Type B pancreatic cell (in vitro differentiated cells): ENCODE measurements around the gene PLPPR5. TPM values are rescaled to one million over a fixed set of nuclear protein-coding genes. Genes with fewer than 3 reads are reported as not detected.
"Not testable (repeated sequence)": the region's sequence is repeated elsewhere in the genome, so short reads cannot be mapped to it uniquely, and the experiment has no call there.

Experiments used
- DNase-seq: peaks from one replicate; pipeline ENCODE4 v3.0.0; 2021; ENCODE audit warnings: mixed read lengths; ENCODE audit not compliant: unreplicated experiment; ENCODE audit errors: extremely low spot score
- H3K27ac Mint-ChIP-seq: 2 replicates; pipeline ENCODE4 v1.8.0; 2021; ENCODE audit warnings: mild to moderate bottlenecking, mixed read lengths
- H3K27me3 Mint-ChIP-seq: 2 replicates; pipeline ENCODE4 v1.8.0; 2021; ENCODE audit warnings: mixed read lengths
- H3K36me3 Mint-ChIP-seq: 2 replicates; pipeline ENCODE4 v1.8.0; 2021; ENCODE audit warnings: mixed read lengths
- H3K4me1 Mint-ChIP-seq: one replicate; pipeline ENCODE4 v1.8.0; 2021; ENCODE audit warnings: mixed read lengths; ENCODE audit not compliant: unreplicated experiment
- H3K4me3 Mint-ChIP-seq: 2 replicates; pipeline ENCODE4 v1.8.0; 2021; ENCODE audit warnings: mild to moderate bottlenecking, mixed read lengths
- H3K9me3 Mint-ChIP-seq: 2 replicates; pipeline ENCODE4 v1.8.0; 2021; ENCODE audit warnings: mixed read lengths
- long read RNA-seq: library from polyadenylated mRNA; unstranded; transcript quantifications from one replicate; pipeline ENCODE4 v2.0.0, GENCODE V29; 2020
- total RNA-seq: library from RNA; stranded (reverse); gene quantifications from 2 replicates; pipeline ENCODE4 v1.2.1, GENCODE V29; 2021; ENCODE audit warnings: low replicate concordance
- TF ChIP-seq, protein P1 (sequence below): fragments of 200-600 bp; sonication (generic); conservative IDR thresholded peaks from 2 replicates; pipeline ENCODE4 v1.5.0; 2021; ENCODE audit warnings: antibody characterized with exemption, mild to moderate bottlenecking

The PLPPR5 gene
- total RNA-seq: 5.9 and 7.1 TPM in 2 replicates
- long read RNA-seq, full-length matches to known transcripts: 10 of 16 reads
- long read RNA-seq, partial matches to known transcripts: 1 of 16 reads
- long read RNA-seq, other reads (novel, unspliced or antisense): 5 of 16 reads

DNA sequence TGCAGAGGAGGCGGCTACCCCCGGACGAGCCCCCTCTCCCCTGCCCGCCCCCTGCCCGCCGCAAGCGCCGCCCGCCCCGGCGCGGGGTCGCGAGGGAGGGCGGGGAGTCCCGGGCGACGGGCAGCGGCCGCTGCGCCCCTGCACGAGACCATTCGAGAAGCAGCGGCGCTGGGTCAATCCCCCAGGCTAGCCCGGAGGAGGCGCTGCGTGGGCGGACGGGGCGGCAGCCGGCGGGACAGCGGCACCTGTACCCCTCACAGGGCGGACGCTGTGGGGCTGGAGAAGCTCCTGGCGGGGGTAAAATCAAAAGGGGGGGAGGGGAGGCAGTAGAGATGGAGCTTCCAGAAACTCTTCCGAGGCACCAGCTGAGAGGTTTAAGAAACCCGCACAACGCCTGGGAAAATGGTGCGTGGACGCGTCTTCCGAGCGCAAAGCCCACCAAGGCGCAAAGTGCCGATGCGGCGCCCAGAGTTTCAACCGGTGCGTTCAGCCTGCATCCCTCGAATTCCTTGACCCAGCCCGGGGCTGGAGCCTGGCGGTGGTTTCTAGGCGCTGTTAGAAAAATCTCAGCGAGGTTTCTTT is at the start of gene PLPPR5:
Gene PLPPR5, minus strand, starts transcription at position 1 of the 582 bp plus-strand sequence. CDS start 190 bp downstream, outside the sequence.
- peak; percentile 71 for DNase-seq
- no peaks in the 10 kb centered on the region for H3K36me3 Mint-ChIP-seq
- H3K4me3 Mint-ChIP-seq: peak within 1 kb of the TSS; percentile 84
- H3K9me3 Mint-ChIP-seq: no peaks in the 10 kb centered on the region
- peaks cover 83% of the 10 kb centered on the region for H3K27me3 Mint-ChIP-seq
- TF ChIP-seq, protein P1, sequence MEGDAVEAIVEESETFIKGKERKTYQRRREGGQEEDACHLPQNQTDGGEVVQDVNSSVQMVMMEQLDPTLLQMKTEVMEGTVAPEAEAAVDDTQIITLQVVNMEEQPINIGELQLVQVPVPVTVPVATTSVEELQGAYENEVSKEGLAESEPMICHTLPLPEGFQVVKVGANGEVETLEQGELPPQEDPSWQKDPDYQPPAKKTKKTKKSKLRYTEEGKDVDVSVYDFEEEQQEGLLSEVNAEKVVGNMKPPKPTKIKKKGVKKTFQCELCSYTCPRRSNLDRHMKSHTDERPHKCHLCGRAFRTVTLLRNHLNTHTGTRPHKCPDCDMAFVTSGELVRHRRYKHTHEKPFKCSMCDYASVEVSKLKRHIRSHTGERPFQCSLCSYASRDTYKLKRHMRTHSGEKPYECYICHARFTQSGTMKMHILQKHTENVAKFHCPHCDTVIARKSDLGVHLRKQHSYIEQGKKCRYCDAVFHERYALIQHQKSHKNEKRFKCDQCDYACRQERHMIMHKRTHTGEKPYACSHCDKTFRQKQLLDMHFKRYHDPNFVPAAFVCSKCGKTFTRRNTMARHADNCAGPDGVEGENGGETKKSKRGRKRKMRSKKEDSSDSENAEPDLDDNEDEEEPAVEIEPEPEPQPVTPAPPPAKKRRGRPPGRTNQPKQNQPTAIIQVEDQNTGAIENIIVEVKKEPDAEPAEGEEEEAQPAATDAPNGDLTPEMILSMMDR: no peak
- peaks cover 4% of the 10 kb centered on the region for H3K4me1 Mint-ChIP-seq
- no peak within 1 kb of the TSS for H3K27ac Mint-ChIP-seq

DNA sequence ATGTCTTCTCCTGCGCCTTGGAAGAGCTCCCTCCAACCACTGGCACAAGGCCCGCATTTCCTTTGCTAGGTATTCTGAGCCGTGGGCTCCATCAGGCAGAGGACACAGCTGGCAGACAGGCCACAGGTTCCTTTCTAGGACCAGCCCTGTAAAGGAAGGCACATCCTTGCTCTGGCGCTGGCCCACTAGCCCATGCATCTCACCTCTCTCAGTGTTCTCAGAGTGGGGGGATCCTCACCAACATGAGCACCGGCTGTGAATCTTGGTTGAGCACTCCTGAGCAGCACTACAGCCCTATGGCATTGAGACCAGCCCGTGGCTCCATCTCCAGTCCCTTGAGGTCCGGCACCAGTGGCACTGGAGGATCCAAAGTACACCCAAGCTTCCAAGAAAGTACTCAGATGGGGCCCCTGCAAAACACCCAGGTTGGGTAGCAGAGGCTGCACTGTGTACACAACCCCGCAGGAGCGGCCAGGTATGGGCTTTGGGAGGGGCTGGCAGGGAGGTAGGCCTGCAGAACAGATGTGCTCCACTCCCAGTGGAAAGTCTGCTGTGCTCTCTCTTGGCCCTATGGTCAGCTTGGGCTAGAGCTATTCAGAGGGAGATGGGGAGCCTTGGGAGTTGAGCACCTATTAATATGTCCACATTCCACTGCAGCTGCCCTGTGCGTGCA is 47.1 kb upstream of the PLPPR5 start:
- Mint-ChIP-seq H3K27me3 (no peaks in the 10 kb centered on the region), H3K4me1 (no peaks in the 10 kb centered on the region), H3K4me3 (no peak overlapping the region), H3K27ac (no peak overlapping the region), H3K9me3 (no peaks in the 10 kb centered on the region), H3K36me3 (no peaks in the 10 kb centered on the region)
- DNase-seq: no peak
- TF ChIP-seq, protein P1: no peak

- no peaks in the 10 kb centered on the region for H3K4me1 Mint-ChIP-seq
- H3K36me3 Mint-ChIP-seq: no peaks in the 10 kb centered on the region
- DNase-seq: no peak
- H3K27ac Mint-ChIP-seq: no peak overlapping the region
- no peaks in the 10 kb centered on the region for H3K27me3 Mint-ChIP-seq
- no peak overlapping the region for H3K4me3 Mint-ChIP-seq
- TF ChIP-seq, protein P1: no peak
- H3K9me3 Mint-ChIP-seq: no peaks in the 10 kb centered on the region
Observed at GRCh38 chr1:99049745-99050144, 45.1 kb upstream of the PLPPR5 start.

- H3K27ac Mint-ChIP-seq, DNase-seq, H3K27me3 Mint-ChIP-seq, H3K4me1 Mint-ChIP-seq, H3K4me3 Mint-ChIP-seq, H3K36me3 Mint-ChIP-seq: not testable (repeated sequence)
- H3K9me3 Mint-ChIP-seq: peaks cover 23% of the 10 kb centered on the region
Observed at GRCh38 chr1:99036746-99037145, 32.1 kb upstream of the PLPPR5 start.

- H3K4me3 Mint-ChIP-seq: no peak overlapping the region
- DNase-seq: no peak
- peaks cover 4% of the 10 kb centered on the region for H3K27me3 Mint-ChIP-seq
- no peak overlapping the region for H3K27ac Mint-ChIP-seq
- no peaks in the 10 kb centered on the region for H3K4me1 Mint-ChIP-seq
- H3K9me3 Mint-ChIP-seq: no peaks in the 10 kb centered on the region
- TF ChIP-seq, protein P1: no peak
- no peaks in the 10 kb centered on the region for H3K36me3 Mint-ChIP-seq
Observed at GRCh38 chr1:99018313-99018712, 13.7 kb upstream of the PLPPR5 start.

- H3K4me1 Mint-ChIP-seq: no peaks in the 10 kb centered on the region
- peaks cover 4% of the 10 kb centered on the region for H3K27me3 Mint-ChIP-seq
- DNase-seq: no peak
- no peaks in the 10 kb centered on the region for H3K9me3 Mint-ChIP-seq
- no peak overlapping the region for H3K27ac Mint-ChIP-seq
- TF ChIP-seq, protein P1: no peak
- H3K4me3 Mint-ChIP-seq: no peak overlapping the region
- H3K36me3 Mint-ChIP-seq: no peaks in the 10 kb centered on the region
Observed at GRCh38 chr1:99017655-99018054, 13.0 kb upstream of the PLPPR5 start.
